Spleen (tissue), 7 donors: ENCODE data around the gene PDE1C.

ENCODE experiments used
- POLR2A ChIP-seq, 3 donors: fragments of 450-650 bp; IDR thresholded peaks; one replicate each; pipeline ENCODE4 v1.5.1; 2017; ENCODE audit warnings: antibody characterized with exemption in 3 of 3, mild to moderate bottlenecking in 1 of 3
- POLR2AphosphoS5 ChIP-seq, 3 donors: sonication (generic); formaldehyde crosslinking; IDR thresholded peaks; one replicate each; pipeline ENCODE4 v1.5.1; 2017; ENCODE audit warnings: antibody characterized with exemption in 3 of 3
- TF ChIP-seq, protein P1 (sequence below), 11 experiments: fragments of 200-600 bp in 7 of 11; fragments of 450-650 bp in 4 of 11; sonication (generic) in 4 of 11; IDR thresholded peaks in 8 of 11; conservative IDR thresholded peaks in 3 of 11; 1 replicate in 7 of 11; 2 replicates in 4 of 11; pipeline versions ENCODE4 v1.4.0 to v1.8.0; 2016 to 2021; ENCODE audit warnings: antibody characterized with exemption in 11 of 11, inconsistent platforms in 4 of 11, mild to moderate bottlenecking in 1 of 11
- donor health status: DM: no; HTN: no; CAD: no; lungs with moderate emphysema.
- donor health status: DM: no; HTN: no; CAD: no.
- donor health status: DM: no; HTN: no; CAD: no.

DNA sequence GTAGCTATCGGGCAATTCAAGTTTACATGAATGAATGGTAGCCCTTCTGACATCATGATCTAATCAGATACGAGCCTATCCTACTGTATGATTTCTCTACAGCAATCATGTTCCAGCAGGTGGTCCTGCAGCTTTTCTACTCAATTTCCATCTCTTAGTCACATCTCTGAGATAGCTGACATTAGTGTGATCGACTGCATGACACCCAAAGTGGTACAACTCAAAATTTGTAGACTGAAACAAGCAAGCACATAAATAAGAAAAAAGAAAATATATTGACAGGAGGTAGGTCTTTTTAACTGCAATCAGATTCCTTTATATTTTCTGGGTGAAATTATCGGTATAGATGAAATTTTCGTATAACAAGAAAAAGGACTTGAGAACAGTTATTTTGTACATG lies 251.2 kb downstream of the PDE1C start:
- TF ChIP-seq, protein P1, sequence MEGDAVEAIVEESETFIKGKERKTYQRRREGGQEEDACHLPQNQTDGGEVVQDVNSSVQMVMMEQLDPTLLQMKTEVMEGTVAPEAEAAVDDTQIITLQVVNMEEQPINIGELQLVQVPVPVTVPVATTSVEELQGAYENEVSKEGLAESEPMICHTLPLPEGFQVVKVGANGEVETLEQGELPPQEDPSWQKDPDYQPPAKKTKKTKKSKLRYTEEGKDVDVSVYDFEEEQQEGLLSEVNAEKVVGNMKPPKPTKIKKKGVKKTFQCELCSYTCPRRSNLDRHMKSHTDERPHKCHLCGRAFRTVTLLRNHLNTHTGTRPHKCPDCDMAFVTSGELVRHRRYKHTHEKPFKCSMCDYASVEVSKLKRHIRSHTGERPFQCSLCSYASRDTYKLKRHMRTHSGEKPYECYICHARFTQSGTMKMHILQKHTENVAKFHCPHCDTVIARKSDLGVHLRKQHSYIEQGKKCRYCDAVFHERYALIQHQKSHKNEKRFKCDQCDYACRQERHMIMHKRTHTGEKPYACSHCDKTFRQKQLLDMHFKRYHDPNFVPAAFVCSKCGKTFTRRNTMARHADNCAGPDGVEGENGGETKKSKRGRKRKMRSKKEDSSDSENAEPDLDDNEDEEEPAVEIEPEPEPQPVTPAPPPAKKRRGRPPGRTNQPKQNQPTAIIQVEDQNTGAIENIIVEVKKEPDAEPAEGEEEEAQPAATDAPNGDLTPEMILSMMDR (IDR thresholded peaks at IDR 0.05 in 8 of 11, conservative IDR thresholded peaks at IDR 0.05 in 3 of 11) = no peak
- TF ChIP-seq POLR2AphosphoS5 (IDR thresholded peaks at IDR 0.05) (no peak), POLR2A (IDR thresholded peaks at IDR 0.05) (no peak)
